Endometrial microvascular endothelial cells (primary cell): ENCODE data around the gene IGDCC3. TPM values are rescaled to one million over a fixed set of nuclear protein-coding genes. Genes with fewer than 3 reads are reported as not detected.

Source experiments
- in situ Hi-C: cut with HindIII; loops from 2 replicates; pipeline ENCODE4 v1.10.0; 2017; ENCODE audit warnings: low sequenced_read_pairs, low pct_unique_long_range_greater_than_20kb; ENCODE audit errors: inconsistent ontology term
- total RNA-seq: library from RNA; depleted of rRNA; stranded (reverse); fragments of >200 nt; gene quantifications from one replicate; pipeline ENCODE4 v1.2.3, GENCODE V29; 2015; ENCODE audit errors: inconsistent ontology term

Gene IGDCC3
- total RNA-seq, 1 donor from 2014 or later: not detected

GRCh38 chr15:65375871-65376607 is 1.8 kb downstream of the IGDCC3 start:
- in situ Hi-C loops: no loop called here

GRCh38 chr15:65374821-65375401 is 2.9 kb downstream of the IGDCC3 start:
- in situ Hi-C loops: no loop called here

- in situ Hi-C loops: no loop called here
Observed at GRCh38 chr15:65374334-65374733, 3.5 kb downstream of the IGDCC3 start.

GRCh38 chr15:65373163-65373651 is 4.6 kb downstream of the IGDCC3 start:
- in situ Hi-C loops: no loop called here

GRCh38 chr15:65372787-65373067 is 5.1 kb downstream of the IGDCC3 start:
- in situ Hi-C loops: no loop called here

GRCh38 chr15:65371976-65372786 is 5.6 kb downstream of the IGDCC3 start:
- in situ Hi-C loops: no loop called here

- in situ Hi-C loops: no loop called here
Observed at GRCh38 chr15:65370885-65371284, 6.9 kb downstream of the IGDCC3 start.

GRCh38 chr15:65369651-65370050 is 8.2 kb downstream of the IGDCC3 start:
- in situ Hi-C loops: no loop called here

GRCh38 chr15:65369212-65369547 is 8.6 kb downstream of the IGDCC3 start:
- in situ Hi-C loops: no loop called here

GRCh38 chr15:65368302-65369211 is 9.2 kb downstream of the IGDCC3 start:
- in situ Hi-C loops: no loop called here

- in situ Hi-C loops: no loop called here
Observed at GRCh38 chr15:65366122-65366892, 11.5 kb downstream of the IGDCC3 start.

- in situ Hi-C loops: no loop called here
Observed at GRCh38 chr15:65365229-65365628, 12.6 kb downstream of the IGDCC3 start.

- in situ Hi-C loops: no loop called here
Observed at GRCh38 chr15:65363766-65364165, 14.0 kb downstream of the IGDCC3 start.

GRCh38 chr15:65363306-65363705 is 14.5 kb downstream of the IGDCC3 start:
- in situ Hi-C loops: no loop called here

- in situ Hi-C loops: no loop called here
Observed at GRCh38 chr15:65362491-65362890, 15.3 kb downstream of the IGDCC3 start.

GRCh38 chr15:65361708-65362459 is 15.9 kb downstream of the IGDCC3 start:
- in situ Hi-C loops: no loop called here

GRCh38 chr15:65360506-65360905 is 17.3 kb downstream of the IGDCC3 start:
- in situ Hi-C loops: no loop called here

GRCh38 chr15:65355988-65356353 is 21.8 kb downstream of the IGDCC3 start:
- in situ Hi-C loops: no loop called here
